Thymus (tissue), 11 donors: ENCODE results near the gene SLCO1B1. TPM values are rescaled to one million over a fixed set of nuclear protein-coding genes. Genes with fewer than 3 reads are reported as not detected.

Experiments used
- DNase-seq, 9 donors: peaks; one replicate each; pipeline ENCODE4 v3.0.0-alpha.2; 2013; ENCODE audit warnings: low spot score in 9 of 9, low read depth in 6 of 9, missing footprints in 1 of 9
- H3K27ac ChIP-seq, 2 donors: one replicate each; pipeline ENCODE4 v1.5.1; 2013; ENCODE audit warnings: control low read depth in 1 of 2, low read depth in 1 of 2, low read length in 1 of 2, mild to moderate bottlenecking in 1 of 2, moderate library complexity in 1 of 2
- H3K27me3 ChIP-seq, 2 donors: one replicate each; pipeline ENCODE4 v1.5.1; 2013; ENCODE audit warnings: low read length in 1 of 2; ENCODE audit not compliant: control insufficient read depth in 2 of 2, insufficient read depth in 1 of 2
- H3K36me3 ChIP-seq, 2 donors: one replicate each; pipeline ENCODE4 v1.5.1; 2013; ENCODE audit warnings: low read length in 1 of 2, mild to moderate bottlenecking in 1 of 2, moderate library complexity in 1 of 2; ENCODE audit not compliant: control insufficient read depth in 2 of 2, insufficient read depth in 2 of 2
- H3K4me1 ChIP-seq, 2 donors: one replicate each; pipeline ENCODE4 v1.5.1; 2013; ENCODE audit warnings: low read length in 2 of 2; ENCODE audit not compliant: control insufficient read depth in 2 of 2, insufficient read depth in 2 of 2
- H3K4me3 ChIP-seq, 2 donors: one replicate each; pipeline ENCODE4 v1.5.1; 2013; ENCODE audit warnings: low read length in 2 of 2, control low read depth in 1 of 2, mild to moderate bottlenecking in 1 of 2
- H3K9me3 ChIP-seq, 2 donors: one replicate each; pipeline ENCODE4 v1.5.1; 2013; ENCODE audit warnings: low read length in 1 of 2, mild to moderate bottlenecking in 1 of 2; ENCODE audit not compliant: control insufficient read depth in 2 of 2, insufficient read depth in 1 of 2
- WGBS: extraction: QIAGEN DNeasy Blood & Tissue Kit; methylation state at CpG from one replicate; pipeline ENCODE4 v1.1.7; 2013; 5-methylcytosine and 5-hydroxymethylcytosine counted together
- polyA plus RNA-seq: library from polyadenylated mRNA; stranded (reverse); fragments of 200-250 nt; gene quantifications from one replicate; pipeline ENCODE4 v1.2.3, GENCODE V29; 2013
- total RNA-seq: library from RNA; stranded (reverse); fragments of 120-200 nt; gene quantifications from one replicate; pipeline ENCODE4 v1.2.4, GENCODE V29; 2013
- donor health status: healthy.

The SLCO1B1 gene
- total and polyA plus RNA-seq, 2 donors, result not detected

DNA sequence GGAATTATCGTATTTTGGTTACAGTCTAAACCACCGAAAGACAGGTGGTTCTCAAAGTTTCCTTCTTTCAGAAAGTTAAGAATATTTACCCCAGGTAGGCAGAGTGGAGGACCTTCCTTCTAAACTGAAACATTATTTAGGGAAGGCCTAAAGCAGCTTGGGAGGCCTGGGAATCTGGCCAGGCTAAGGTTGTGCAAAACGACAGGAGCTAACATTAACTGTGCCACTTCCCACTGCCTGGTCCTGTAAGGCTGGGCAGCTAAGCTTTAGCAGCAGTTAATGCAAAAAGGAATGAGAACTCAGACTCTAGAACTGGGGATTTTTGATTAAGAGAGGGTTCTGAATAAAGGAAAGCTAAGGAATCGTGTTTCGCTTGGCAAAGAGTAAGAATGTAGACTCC is 121.1 kb downstream of the SLCO1B1 start:
- WGBS, result 91% methylated on average over 5 of the region's 5 CpGs
- no peak for DNase-seq
- Histone ChIP-seq H3K9me3 (no peaks in the 10 kb centered on the region), H3K36me3 (no peaks in the 10 kb centered on the region), H3K4me1 (no peaks in the 10 kb centered on the region), H3K27me3 (no peaks in the 10 kb centered on the region), H3K27ac (no peak overlapping the region), H3K4me3 (no peak overlapping the region)

DNA sequence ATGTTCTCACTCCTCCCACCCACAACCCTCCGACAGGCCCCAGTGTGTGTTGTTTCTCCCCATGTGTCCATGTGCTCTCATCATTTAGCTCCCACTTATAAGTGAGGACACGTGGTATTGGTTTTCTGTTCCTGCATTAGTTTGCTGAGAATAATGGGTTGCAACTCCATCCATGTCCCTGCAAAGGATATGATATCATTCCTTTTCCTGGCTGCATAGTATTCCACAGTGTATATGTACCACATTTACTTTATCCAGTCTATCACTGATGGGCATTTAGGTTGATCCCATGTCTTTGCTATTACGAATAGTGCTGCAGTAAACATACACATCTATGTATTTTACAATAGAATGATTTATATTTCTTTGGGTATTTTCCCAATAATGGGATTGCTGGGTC is 126.2 kb downstream of the SLCO1B1 start:
- Histone ChIP-seq H3K9me3 (no peaks in the 10 kb centered on the region), H3K4me3 (no peak overlapping the region), H3K27ac (no peak overlapping the region), H3K27me3 (no peaks in the 10 kb centered on the region), H3K36me3 (no peaks in the 10 kb centered on the region), H3K4me1 (no peaks in the 10 kb centered on the region)
- no peak for DNase-seq
- 89% methylated on average over 3 of the region's 3 CpGs for WGBS

DNA sequence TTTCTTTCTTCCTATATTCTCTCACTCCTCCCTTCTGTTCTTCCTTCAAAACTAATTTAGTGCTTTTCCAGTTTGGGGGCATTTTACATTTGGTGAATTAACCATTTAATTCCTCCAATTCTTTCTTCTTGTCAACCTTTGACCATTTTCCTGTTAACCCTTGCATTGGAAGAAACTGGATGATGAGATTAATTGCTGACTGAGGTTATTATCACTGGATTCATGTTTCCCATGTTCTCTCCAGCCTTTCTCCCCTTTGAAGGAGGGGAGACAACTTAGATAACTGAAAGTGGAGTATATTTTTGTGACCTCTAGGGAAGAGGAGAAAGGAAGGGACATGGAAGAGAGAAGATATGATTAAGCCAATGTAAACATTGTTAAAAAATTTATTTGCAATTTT is 133.2 kb downstream of the SLCO1B1 start:
- H3K27me3 ChIP-seq, result no peaks in the 10 kb centered on the region
- H3K27ac ChIP-seq, result no peak overlapping the region
- no peaks in the 10 kb centered on the region for H3K9me3 ChIP-seq
- DNase-seq, result no peak
- H3K36me3 ChIP-seq, result no peaks in the 10 kb centered on the region
- H3K4me3 ChIP-seq, result no peak overlapping the region
- H3K4me1 ChIP-seq, result no peaks in the 10 kb centered on the region

GRCh38 chr12:21265932-21266331 is 134.9 kb downstream of the SLCO1B1 start:
- Histone ChIP-seq H3K4me1 (no peaks in the 10 kb centered on the region), H3K27me3 (no peaks in the 10 kb centered on the region), H3K9me3 (no peaks in the 10 kb centered on the region), H3K27ac (no peak overlapping the region), H3K36me3 (no peaks in the 10 kb centered on the region), H3K4me3 (no peak overlapping the region)
- no peak for DNase-seq
- 73% methylated on average over 4 of the region's 4 CpGs for WGBS

DNA sequence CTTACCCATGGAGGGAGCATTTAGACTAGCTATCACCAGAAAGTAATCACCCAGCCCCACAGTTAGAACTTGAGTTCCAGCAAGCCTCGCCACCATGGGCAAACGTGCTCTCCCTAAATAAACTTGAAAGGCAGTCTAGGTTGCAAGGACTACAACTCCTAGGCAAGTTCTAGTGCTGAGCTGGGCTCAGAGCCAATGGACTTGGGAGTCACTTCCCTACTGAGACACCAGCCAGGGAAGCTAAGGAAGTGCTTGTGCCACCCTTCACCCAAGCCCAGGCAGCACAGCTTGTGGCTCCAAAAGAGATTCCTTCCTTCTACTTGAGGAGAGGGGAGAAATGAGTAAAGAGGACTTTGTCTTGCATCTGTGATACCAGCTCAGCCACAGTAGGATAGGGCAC is 145.8 kb downstream of the SLCO1B1 start:
- H3K9me3 ChIP-seq, result no peaks in the 10 kb centered on the region
- H3K4me3 ChIP-seq, result no peak overlapping the region
- H3K27me3 ChIP-seq, result no peaks in the 10 kb centered on the region
- 90% methylated on average over 2 of the region's 2 CpGs for WGBS
- no peak overlapping the region for H3K27ac ChIP-seq
- no peaks in the 10 kb centered on the region for H3K36me3 ChIP-seq
- H3K4me1 ChIP-seq, result no peaks in the 10 kb centered on the region
- DNase-seq, result no peak

Other genes starting within 250 kb of the SLCO1B1 start
- 0.33 TPM for gene SLCO1A2, start 203.7 kb downstream of the SLCO1B1 start, total RNA-seq
- gene SLCO1A2, start 203.7 kb downstream of the SLCO1B1 start, polyA plus RNA-seq, result 0.07 TPM
- gene IAPP, start 241.7 kb downstream of the SLCO1B1 start, total RNA-seq, result 0.14 TPM
- 0.16 TPM for gene IAPP, start 241.7 kb downstream of the SLCO1B1 start, polyA plus RNA-seq